CD4-positive, alpha-beta T cell (primary cell): ENCODE measurements around the gene TENM4. TPM values are rescaled to one million over a fixed set of nuclear protein-coding genes. Genes with fewer than 3 reads are reported as not detected.

Source experiments
- ATAC-seq: fragments of 200-7000 bp; cut with Tn5 transposase; one replicate; pipeline ENCODE4 v1.10.0; 2022; ENCODE audit warnings: mild to moderate bottlenecking; ENCODE audit not compliant: poor library complexity
- CTCF ChIA-PET: fragments of 350-600 bp; sonication (Branson Sonifier 250); formaldehyde crosslinking; loops from one replicate; lab custom pipeline; 2021; ENCODE audit warnings: antibody characterized with exemption, inconsistent platforms; lab: Charles Lee
- POLR2A ChIA-PET: fragments of 350-600 bp; sonication (Branson Sonifier 250); formaldehyde crosslinking; loops from one replicate; lab custom pipeline; 2021; ENCODE audit warnings: antibody characterized with exemption, inconsistent platforms; lab: Charles Lee
- DNase-seq, 14 experiments: peaks; one replicate each; pipeline ENCODE4 v3.0.0-alpha.2; 2013 to 2020; ENCODE audit warnings: mixed read lengths in 2 of 14
- H3K27ac ChIP-seq, 2 donors: one replicate each; pipeline versions ENCODE4 v1.5.1 to v1.7.0; 2013; ENCODE audit warnings: low read length in 2 of 2, low read depth in 1 of 2, mild to moderate bottlenecking in 1 of 2
- H3K27me3 ChIP-seq, 2 experiments: 1 replicate in 1 of 2; 2 replicates in 1 of 2; pipeline versions ENCODE4 v1.6.1 to v1.7.0; 2013; ENCODE audit warnings: low read length in 2 of 2, control low read depth in 1 of 2, mild to moderate bottlenecking in 1 of 2, moderate library complexity in 1 of 2; ENCODE audit not compliant: insufficient read depth in 2 of 2, control insufficient read depth in 1 of 2
- H3K36me3 ChIP-seq: one replicate; pipeline ENCODE4 v1.6.1; 2013; ENCODE audit warnings: low read length, control low read depth; ENCODE audit not compliant: insufficient read depth
- H3K4me1 ChIP-seq: one replicate; pipeline ENCODE4 v1.6.1; 2013; ENCODE audit warnings: low read length, control low read depth; ENCODE audit not compliant: insufficient read depth
- H3K4me3 ChIP-seq: one replicate; pipeline ENCODE4 v1.5.1; 2013; ENCODE audit warnings: mild to moderate bottlenecking, low read length, moderate library complexity
- H3K9me3 ChIP-seq, 2 experiments: 1 replicate in 1 of 2; 2 replicates in 1 of 2; pipeline versions ENCODE4 v1.6.1 to v1.7.0; 2013; ENCODE audit warnings: low read length in 2 of 2, mild to moderate bottlenecking in 2 of 2, control low read depth in 1 of 2, moderate library complexity in 1 of 2; ENCODE audit not compliant: control insufficient read depth in 1 of 2, insufficient read depth in 1 of 2
- H3K27ac Mint-ChIP-seq: one replicate; pipeline ENCODE4 v1.8.0; 2020; ENCODE audit warnings: mixed read lengths
- H3K27me3 Mint-ChIP-seq: one replicate; pipeline ENCODE4 v1.8.0; 2021; ENCODE audit warnings: mixed read lengths
- H3K36me3 Mint-ChIP-seq: one replicate; pipeline ENCODE4 v1.8.0; 2021; ENCODE audit warnings: low read depth, mixed read lengths
- H3K4me1 Mint-ChIP-seq: one replicate; pipeline ENCODE4 v1.8.0; 2021; ENCODE audit warnings: low read depth, mixed read lengths
- H3K4me3 Mint-ChIP-seq: one replicate; pipeline ENCODE4 v1.8.0; 2020; ENCODE audit warnings: mild to moderate bottlenecking, mixed read lengths
- H3K9me3 Mint-ChIP-seq: one replicate; pipeline ENCODE4 v1.8.0; 2020; ENCODE audit warnings: mixed read lengths
- intact Hi-C, 2 experiments: fragments of 100-400 bp; cut with DNase I in 1 of 2; cut with micrococcal nuclease in 1 of 2; formaldehyde crosslinking; loops; one replicate each; pipeline versions ENCODE4 v1.15.1 to v1.9.0; 2023 to 2025; cut with DNase I, micrococcal nuclease
- total RNA-seq, 174 experiments: library from RNA in 2 of 174; stranded (reverse) in 2 of 174; gene quantifications; one replicate each; pipeline ENCODE4 v1.2.3 and lab custom pipeline; 2021 to 2026
- TF ChIP-seq, protein P1 (sequence below): fragments of 200-600 bp; IDR thresholded peaks from one replicate; pipeline ENCODE4 v1.8.0; 2022; ENCODE audit warnings: antibody characterized with exemption, mild to moderate bottlenecking

TENM4 gene
- total RNA-seq, 2 experiments from 2014 or later = 0.22 to 0.31 TPM

DNA sequence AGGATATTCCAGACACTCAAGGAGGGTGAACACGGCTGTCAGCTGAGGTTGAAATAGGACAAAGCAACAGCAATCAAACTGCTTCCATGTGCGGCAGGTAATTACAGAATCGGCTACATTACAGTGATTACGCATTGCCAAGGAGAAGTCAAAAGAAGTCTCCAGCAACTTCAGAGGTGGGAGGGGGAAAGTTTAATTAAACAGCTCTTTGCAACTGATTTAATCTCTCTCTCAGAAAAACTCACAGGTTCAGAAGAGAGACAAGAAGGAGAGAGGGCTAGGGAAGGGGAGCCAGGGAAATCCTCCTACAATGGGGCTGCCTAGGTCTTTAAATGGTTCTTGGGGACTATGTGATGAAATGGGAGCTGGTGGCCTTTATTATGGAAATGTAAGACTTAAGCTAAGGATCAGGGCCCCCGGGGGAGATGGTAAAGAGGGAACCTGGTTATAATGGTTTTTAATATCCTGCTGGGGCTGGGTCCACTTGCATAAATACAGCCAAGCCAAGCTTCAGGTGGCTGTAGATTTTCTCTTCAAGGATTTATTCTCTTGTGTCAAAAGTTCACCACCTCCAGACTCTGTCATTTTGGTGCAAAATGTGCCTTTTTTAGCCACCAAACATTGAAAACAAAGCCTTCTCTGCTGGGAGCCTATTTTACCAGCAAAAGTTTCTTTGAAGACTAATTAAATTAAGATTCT lies 511.5 kb downstream of the TENM4 start:
- ChIA-PET CTCF (no interaction called here), POLR2A (no interaction called here)
- Mint-ChIP-seq H3K9me3 (no peaks in the 10 kb centered on the region), H3K4me1 (no peaks in the 10 kb centered on the region), H3K4me3 (no peak overlapping the region), H3K27ac (no peak overlapping the region), H3K27me3 (peaks cover 23% of the 10 kb centered on the region), H3K36me3 (no peaks in the 10 kb centered on the region)
- intact Hi-C loops = no loop called here
- ATAC-seq (no peak), DNase-seq (no peak)
- Histone ChIP-seq H3K4me3 (no peak overlapping the region), H3K36me3 (no peaks in the 10 kb centered on the region), H3K4me1 (no peaks in the 10 kb centered on the region), H3K27me3 (no peaks in the 10 kb centered on the region), H3K9me3 (no peaks in the 10 kb centered on the region), H3K27ac (no peak overlapping the region)
- TF ChIP-seq, protein P1, sequence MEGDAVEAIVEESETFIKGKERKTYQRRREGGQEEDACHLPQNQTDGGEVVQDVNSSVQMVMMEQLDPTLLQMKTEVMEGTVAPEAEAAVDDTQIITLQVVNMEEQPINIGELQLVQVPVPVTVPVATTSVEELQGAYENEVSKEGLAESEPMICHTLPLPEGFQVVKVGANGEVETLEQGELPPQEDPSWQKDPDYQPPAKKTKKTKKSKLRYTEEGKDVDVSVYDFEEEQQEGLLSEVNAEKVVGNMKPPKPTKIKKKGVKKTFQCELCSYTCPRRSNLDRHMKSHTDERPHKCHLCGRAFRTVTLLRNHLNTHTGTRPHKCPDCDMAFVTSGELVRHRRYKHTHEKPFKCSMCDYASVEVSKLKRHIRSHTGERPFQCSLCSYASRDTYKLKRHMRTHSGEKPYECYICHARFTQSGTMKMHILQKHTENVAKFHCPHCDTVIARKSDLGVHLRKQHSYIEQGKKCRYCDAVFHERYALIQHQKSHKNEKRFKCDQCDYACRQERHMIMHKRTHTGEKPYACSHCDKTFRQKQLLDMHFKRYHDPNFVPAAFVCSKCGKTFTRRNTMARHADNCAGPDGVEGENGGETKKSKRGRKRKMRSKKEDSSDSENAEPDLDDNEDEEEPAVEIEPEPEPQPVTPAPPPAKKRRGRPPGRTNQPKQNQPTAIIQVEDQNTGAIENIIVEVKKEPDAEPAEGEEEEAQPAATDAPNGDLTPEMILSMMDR = no peak

DNA sequence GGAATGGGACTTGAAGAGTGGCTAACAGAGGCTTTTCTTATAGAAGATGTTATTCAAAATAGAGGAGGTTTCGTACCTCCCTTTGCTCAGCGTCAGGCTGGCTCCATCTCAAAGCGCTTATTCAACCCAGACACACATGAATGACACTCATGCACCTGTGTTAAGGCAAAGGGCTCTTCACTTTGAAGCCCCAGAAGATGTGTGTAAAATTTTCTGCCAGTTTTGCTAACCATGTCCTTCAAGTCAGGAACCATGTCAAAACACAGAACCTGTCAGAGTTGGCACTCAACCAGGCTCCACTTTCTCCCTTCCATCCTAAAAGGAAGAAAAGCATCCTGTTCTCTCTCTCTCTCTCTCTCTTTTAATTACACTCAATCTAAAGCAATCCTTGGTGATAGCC lies 513.3 kb downstream of the TENM4 start:
- ATAC-seq (no peak), DNase-seq (no peak)
- H3K4me1 Mint-ChIP-seq = no peaks in the 10 kb centered on the region
- no peaks in the 10 kb centered on the region for H3K9me3 Mint-ChIP-seq
- Histone ChIP-seq H3K36me3 (no peaks in the 10 kb centered on the region), H3K4me3 (no peak overlapping the region), H3K9me3 (no peaks in the 10 kb centered on the region), H3K27ac (no peak overlapping the region), H3K27me3 (no peaks in the 10 kb centered on the region), H3K4me1 (no peaks in the 10 kb centered on the region)
- no peak overlapping the region for H3K4me3 Mint-ChIP-seq
- CTCF ChIA-PET = no interaction called here
- peaks cover 33% of the 10 kb centered on the region for H3K27me3 Mint-ChIP-seq
- TF ChIP-seq, protein P1 = no peak
- H3K36me3 Mint-ChIP-seq = no peaks in the 10 kb centered on the region
- intact Hi-C loops = no loop called here
- H3K27ac Mint-ChIP-seq = no peak overlapping the region
- POLR2A ChIA-PET = no interaction called here

DNA sequence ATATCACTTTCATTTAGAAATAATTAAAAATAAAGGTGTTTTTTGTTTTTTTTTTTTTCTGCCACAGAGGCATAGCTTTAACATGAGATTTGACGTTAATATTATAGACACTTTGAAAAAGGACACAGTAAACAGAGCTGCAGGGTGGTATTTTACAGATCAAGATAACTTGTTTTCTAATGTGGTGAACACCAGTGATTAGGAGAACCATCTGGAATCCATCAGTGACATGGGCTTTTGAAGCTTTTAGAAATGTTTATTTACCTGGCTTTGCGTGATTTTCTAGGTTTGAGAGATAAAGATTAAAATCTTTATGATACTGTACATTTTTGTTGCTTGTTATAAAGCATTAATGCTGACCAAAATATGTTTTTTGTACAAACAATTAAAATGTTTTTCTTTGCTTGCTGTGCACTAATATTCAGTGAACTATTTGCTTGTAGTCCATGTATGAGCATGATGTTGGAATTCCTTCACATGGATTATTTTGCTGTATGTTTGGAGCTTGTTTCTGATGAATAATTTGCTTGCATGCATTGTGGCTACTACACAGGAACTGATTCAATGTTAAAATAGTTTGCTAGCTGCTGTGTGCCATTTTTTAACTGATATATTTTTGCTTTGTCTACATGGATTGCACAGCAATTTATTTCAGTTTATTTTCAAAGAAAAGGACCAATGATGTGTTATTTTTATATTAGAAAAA lies 514.0 kb downstream of the TENM4 start:
- H3K4me1 Mint-ChIP-seq = no peaks in the 10 kb centered on the region
- no peak overlapping the region for H3K4me3 ChIP-seq
- no peaks in the 10 kb centered on the region for H3K4me1 ChIP-seq
- H3K27ac ChIP-seq = no peak overlapping the region
- intact Hi-C loops = no loop called here
- TF ChIP-seq, protein P1 = no peak
- no peak overlapping the region for H3K4me3 Mint-ChIP-seq
- CTCF ChIA-PET = no interaction called here
- POLR2A ChIA-PET = no interaction called here
- no peaks in the 10 kb centered on the region for H3K9me3 Mint-ChIP-seq
- peaks cover 41% of the 10 kb centered on the region for H3K27me3 Mint-ChIP-seq
- ATAC-seq = no peak
- H3K27me3 ChIP-seq = no peaks in the 10 kb centered on the region
- no peaks in the 10 kb centered on the region for H3K36me3 Mint-ChIP-seq
- H3K9me3 ChIP-seq = no peaks in the 10 kb centered on the region
- no peak for DNase-seq
- no peaks in the 10 kb centered on the region for H3K36me3 ChIP-seq
- no peak overlapping the region for H3K27ac Mint-ChIP-seq
